NOMO-1 treated with dmso at 0.1 percent for 144 hours (cell line): ENCODE measurements around the gene BTG2.
"Not testable (repeated sequence)": the region's sequence is repeated elsewhere in the genome, so short reads cannot be mapped to it uniquely, and the experiment has no call there.

Source experiments
- DNase-seq: peaks from one replicate; lab custom pipeline; 2025; ENCODE audit not compliant: unreplicated experiment; lab: John Stamatoyannopoulos, UW

BTG2 gene

GRCh38 chr1:203314025-203314759, 8.9 kb downstream of the BTG2 start:
- DNase-seq, result not testable (repeated sequence)

DNA sequence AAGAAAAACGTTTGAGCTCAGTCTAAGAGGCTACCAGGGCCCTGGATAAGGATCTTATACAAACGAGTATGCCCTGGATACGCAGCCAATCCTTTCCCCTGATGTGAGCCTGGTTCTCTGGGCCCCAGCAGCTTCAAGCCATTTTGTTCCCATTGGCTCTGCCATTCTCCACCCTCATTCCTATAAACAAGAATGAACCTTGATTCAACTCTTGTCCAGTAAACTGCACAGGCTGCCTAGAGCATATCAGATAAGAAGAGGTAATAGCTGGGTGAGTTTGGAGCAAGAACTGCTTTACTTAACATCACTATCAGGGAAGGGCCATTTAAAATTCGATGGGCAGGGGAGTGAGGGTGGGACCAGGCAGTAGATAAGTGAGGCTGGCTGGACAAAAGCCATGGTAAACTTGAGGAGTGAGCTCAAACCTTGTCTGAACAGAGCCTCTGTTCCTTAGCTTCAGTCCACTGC, 11.3 kb downstream of the BTG2 start:
- no peak for DNase-seq

GRCh38 chr1:203317429-203318228, 12.3 kb downstream of the BTG2 start:
- no peak for DNase-seq

DNA sequence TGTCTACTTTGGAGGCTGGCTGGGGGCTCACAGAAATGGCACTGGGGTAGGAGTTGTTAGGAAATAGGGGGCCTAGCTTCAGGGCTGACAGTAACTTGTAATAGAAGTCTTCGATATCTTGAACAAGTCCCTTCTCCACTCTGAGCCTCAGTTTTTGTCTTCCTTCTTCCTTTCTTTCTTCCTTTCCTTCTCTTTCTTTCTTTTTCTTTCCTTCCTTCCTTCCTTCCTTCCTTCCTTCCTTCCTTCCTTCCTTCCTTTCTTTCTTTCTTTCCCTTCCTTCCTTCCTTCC, 12.9 kb downstream of the BTG2 start:
- no peak for DNase-seq

- DNase-seq, result peak; percentile 84
Measured at GRCh38 chr1:203320591-203321272, 15.4 kb downstream of the BTG2 start.

DNA sequence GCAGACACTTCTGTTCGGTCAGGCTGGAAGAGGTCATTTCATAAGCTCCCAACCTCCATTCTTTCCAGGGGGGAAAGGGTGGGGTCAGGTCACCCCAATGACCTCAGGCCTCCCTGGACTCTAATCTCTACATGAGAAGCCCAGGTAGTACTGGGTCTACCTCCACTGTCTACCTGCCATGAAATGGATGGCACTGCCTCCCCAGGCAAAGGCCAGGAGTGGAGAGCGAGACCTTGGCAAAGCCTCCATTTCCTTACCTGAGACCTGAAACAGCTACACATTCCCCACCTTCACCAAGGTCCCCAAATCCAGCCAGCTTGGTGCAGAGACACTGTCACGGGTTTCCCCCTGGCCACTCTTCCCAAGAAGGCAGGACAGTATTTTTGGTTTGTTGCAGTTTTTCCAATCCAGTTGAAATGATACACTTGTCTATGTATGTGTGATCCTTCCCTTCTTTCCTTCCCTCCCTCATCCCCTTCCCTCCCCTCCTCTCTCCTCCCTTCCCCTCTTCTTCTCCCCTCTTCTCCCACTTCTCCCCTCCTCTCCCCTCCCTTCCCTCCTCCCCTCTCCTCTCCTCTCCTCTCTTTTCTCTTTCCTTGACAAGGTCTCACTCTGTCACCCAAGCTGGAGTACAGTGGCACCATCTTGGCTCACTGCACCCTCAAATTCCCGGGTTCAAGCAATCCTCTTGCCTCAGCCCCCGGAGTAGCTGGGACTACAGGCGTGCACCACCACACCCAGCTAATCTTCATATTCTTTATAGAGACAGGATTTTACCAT, 16.1 kb downstream of the BTG2 start:
- no peak for DNase-seq

GRCh38 chr1:203322500-203323179, 17.3 kb downstream of the BTG2 start:
- DNase-seq, result no peak

DNA sequence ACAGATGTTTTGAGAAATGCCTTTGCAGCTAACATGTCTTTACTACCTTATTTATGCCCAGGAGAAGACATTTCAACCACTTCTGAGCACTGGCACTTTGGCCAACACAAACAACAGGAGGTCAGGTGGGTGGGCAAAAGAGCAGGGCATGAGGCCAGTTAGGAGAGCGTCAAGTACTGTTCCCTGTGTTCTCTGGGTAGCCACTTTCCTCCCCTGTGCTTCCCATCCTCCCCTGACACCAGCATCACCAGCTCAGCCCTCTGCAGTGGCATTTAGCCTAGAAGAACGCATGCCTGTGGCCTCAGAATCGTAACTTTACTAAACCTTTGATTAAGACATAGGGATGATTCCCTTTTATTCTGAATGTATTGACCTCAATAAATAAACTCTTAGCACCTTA, 18.3 kb downstream of the BTG2 start:
- DNase-seq, result no peak

DNA sequence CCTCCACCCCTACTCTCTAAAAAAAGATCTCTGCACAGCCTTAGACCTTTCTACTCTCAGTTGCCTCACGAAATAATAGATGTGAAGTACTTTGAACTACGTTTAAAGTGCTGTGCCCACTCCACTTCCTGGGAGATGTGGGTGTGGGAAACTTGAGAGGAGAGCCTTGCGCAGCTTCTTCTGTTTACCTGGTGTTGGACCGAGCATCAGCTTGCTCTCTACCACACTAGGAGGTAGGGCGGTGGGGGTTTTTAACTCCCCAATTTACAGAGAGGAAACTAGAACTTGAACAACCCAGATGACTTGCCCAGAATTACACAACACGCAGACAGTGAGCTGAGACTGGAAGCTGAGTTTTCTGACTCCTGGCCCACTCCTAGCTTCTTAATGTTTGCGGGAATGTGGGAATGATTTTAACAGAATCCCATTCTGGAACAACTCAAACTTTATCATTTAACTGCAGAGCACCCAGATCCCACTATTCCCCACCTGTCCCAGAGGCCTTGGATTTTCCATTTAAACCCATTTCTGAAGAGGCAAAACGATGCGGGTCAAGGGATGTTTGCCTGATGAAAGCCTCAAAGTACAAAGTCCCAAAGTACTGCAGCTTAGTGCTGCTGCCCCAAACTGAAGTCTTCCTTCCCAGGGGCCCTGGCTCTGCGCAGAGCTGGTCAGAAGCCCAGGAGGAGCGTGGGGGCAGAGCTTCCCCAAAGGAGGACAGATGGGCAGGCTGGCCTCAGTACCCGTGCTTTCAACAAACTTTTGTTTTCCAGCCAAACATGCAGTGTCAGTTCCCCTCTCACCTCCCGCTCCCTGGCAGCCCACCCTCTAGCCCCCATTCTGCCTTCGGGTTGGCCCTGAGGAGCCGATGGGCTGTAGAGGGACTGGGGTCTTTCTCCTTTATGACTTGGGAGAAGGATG, 19.0 kb downstream of the BTG2 start:
- DNase-seq, result no peak

DNA sequence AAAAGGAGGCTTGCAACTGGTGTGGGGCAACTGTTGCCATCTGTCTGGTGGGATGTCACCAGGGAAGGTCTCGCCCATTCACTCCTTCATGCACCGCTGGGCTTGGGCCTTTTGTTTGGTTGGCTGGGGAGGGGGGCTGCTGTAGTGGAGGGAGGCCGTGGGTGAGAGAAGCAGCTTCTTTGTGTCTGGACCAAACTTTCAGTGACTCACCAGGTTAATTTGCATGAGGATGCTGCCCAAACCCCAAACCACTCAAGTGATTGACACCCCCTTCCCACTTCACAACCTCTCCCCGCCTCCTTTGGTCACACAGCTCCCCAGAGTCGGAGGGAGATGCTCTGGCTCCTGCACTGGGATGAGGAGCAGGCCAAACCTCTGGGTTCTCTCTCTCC, 19.7 kb downstream of the BTG2 start:
- DNase-seq, result peak; percentile 22

- peak; percentile 61 for DNase-seq
Measured at GRCh38 chr1:203325418-203326091, 20.2 kb downstream of the BTG2 start.

DNA sequence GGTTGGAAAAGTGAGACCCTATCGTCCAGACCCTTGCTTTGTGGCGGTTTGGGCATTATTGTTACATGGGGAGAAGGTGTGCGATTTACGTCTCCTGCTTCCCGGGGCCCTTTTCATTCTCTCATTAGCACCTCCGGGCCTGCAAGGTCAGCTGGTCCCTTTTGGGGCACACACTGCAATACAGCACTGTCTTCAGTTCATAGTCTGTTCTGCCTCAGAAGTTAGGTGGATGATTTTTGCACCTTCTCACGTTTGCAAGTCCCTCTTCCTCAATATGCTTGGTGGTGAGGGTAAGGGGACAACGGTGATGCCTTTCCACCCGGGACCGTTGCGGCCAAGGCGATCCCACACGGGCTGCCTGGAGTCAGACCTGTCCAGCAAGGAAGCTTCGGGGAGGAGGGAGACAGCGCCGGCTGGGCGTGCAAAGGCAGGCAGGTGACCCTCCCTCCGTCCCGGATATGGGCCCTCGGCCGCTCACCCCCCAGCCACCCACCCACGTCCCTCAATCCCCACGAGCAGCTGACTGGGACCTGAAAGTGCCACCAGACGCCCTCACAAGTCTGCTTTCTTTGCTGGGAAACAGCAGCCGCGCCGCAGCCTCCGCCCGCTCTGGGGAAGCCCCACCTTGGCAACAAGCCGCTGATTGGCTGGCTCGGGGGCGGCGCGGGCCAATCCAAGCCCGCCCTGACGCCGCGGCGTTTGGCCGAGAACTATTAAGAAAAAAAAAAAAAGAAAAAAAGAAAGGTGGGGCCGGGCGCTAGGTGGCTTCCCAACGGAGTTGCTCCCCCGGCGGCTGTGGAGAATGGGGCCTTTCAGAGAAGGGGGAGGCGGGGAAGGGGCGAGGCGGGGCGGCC, 21.7 kb downstream of the BTG2 start:
- peak; percentile 93 for DNase-seq

DNA sequence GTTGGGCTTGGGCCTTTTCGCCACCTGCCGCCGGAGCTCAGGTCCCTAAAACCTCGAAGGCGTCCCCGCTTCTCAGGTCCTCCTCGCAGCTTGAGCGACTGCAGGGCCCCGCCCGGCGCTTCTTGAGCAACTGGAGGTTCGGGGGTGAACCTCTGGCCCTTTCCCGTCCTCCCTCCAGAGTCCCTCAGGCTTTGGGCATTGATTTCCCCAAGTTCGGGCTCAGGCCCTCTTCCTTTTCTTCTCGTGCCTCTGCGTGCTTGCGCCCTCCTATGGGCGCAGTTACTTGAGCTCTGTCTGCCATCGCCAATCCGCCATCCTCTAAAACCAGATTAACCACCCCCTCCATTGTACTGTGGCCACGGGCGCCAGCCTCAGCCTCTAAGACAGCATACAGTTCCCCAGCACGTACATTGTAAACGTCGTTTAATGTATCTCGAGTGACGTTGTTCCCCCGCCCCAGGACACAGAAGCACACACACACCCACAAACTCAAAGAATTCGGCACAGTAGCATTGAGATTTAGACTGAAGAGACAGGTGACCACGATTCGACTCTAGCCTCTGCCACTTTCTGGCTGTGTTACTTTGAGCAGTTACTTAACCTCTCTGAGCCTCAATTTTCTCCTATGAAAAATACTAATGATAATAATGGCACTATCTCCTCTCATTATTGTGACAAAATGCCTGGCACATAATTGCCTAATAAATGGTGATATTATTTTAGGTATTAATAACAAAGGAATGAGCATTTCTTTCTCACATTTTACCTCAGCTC, 22.6 kb downstream of the BTG2 start:
- DNase-seq, result peak; percentile 85

- no peak for DNase-seq
Measured at GRCh38 chr1:203328714-203329122, 23.4 kb downstream of the BTG2 start.

GRCh38 chr1:203331224-203331623, 25.9 kb downstream of the BTG2 start:
- DNase-seq, result no peak

DNA sequence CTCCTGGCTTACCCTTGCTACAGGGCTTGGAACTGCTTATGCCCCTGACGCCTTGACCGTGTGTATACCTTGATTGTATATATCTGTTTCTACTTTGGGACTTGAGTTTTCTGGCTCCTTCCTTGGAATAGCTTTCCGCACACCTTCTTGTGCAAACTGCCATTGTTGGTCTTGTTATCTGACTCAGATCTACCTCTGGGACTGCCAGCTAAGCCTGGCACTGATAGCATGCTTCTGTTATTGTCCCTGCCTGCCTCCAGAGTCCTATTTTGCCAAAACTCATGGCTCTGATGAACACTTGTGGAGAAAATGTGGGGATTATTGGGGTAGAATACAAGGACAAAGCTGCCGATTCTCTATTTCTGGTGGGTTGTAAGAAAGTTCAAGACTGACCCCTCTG, 30.2 kb downstream of the BTG2 start:
- no peak for DNase-seq

- DNase-seq, result no peak
Measured at GRCh38 chr1:203336097-203336496, 30.8 kb downstream of the BTG2 start.
